ENCODE results near the gene CELF5.
"Not testable (repeated sequence)": the region's sequence is repeated elsewhere in the genome, so short reads cannot be mapped to it uniquely, and the experiment has no call there.

The CELF5 gene

GRCh38 chr19:3210347-3211017, 14.0 kb upstream of the CELF5 start:
- peak; percentile 61 for DNase-seq (ENCODE audit: low read depth)
- TF ChIP-seq CTCF (IDR thresholded peaks at IDR 0.05; ENCODE audit: insufficient read depth, low read depth, low read length, missing control alignments) = peak; percentile 92
- H3K4me3 ChIP-seq (ENCODE audit: low read depth, low read length) = no peak overlapping the region

- H3K4me3 ChIP-seq (ENCODE audit: low read depth, low read length) = no peak overlapping the region
- DNase-seq (ENCODE audit: low read depth) = no peak
- no peak for TF ChIP-seq CTCF (IDR thresholded peaks at IDR 0.05; ENCODE audit: insufficient read depth, low read depth, low read length, missing control alignments)
Observed at GRCh38 chr19:3211191-3211590, 13.3 kb upstream of the CELF5 start.

- H3K4me3 ChIP-seq (ENCODE audit: low read depth, low read length) = no peak overlapping the region
Observed at GRCh38 chr19:3213159-3213558, 11.3 kb upstream of the CELF5 start.

GRCh38 chr19:3216874-3217273, 7.6 kb upstream of the CELF5 start:
- TF ChIP-seq CTCF (IDR thresholded peaks at IDR 0.05; ENCODE audit: insufficient read depth, low read depth, low read length, missing control alignments) = no peak
- DNase-seq (ENCODE audit: low read depth) = no peak
- no peak overlapping the region for H3K4me3 ChIP-seq (ENCODE audit: low read depth, low read length)

More at GRCh38 chr19:3213159-3213558, 11.3 kb upstream of the CELF5 start:
- no peak for DNase-seq (ENCODE audit: low read depth)
- no peak for TF ChIP-seq CTCF (IDR thresholded peaks at IDR 0.05; ENCODE audit: insufficient read depth, low read depth, low read length, missing control alignments)

- TF ChIP-seq CTCF (IDR thresholded peaks at IDR 0.05; ENCODE audit: insufficient read depth, low read depth, low read length, missing control alignments) = no peak
- DNase-seq (ENCODE audit: low read depth) = no peak
- H3K4me3 ChIP-seq (ENCODE audit: low read depth, low read length) = no peak overlapping the region
Observed at GRCh38 chr19:3220576-3220975, 3.9 kb upstream of the CELF5 start.

- not testable (repeated sequence) for H3K4me3 ChIP-seq (ENCODE audit: low read depth, low read length); DNase-seq (ENCODE audit: low read depth)
Observed at GRCh38 chr19:3221576-3221975, 2.9 kb upstream of the CELF5 start.

GRCh38 chr19:3222709-3223108, 1.8 kb upstream of the CELF5 start:
- DNase-seq (ENCODE audit: low read depth) = no peak
- no peak overlapping the region for H3K4me3 ChIP-seq (ENCODE audit: low read depth, low read length)
- no peak for TF ChIP-seq CTCF (IDR thresholded peaks at IDR 0.05; ENCODE audit: insufficient read depth, low read depth, low read length, missing control alignments)

All from GM12865 (cell line).